NCI-H345 treated with DMSO at 0.1 percent for 48 hours (cell line): Measurements from ENCODE around the gene CCDC112.
"Not testable (repeated sequence)": the region's sequence is repeated elsewhere in the genome, so short reads cannot be mapped to it uniquely, and the experiment has no call there.

ENCODE experiments used
- DNase-seq: peaks from one replicate; lab custom pipeline; 2025; ENCODE audit not compliant: unreplicated experiment; lab: John Stamatoyannopoulos, UW

The CCDC112 gene, protein sequence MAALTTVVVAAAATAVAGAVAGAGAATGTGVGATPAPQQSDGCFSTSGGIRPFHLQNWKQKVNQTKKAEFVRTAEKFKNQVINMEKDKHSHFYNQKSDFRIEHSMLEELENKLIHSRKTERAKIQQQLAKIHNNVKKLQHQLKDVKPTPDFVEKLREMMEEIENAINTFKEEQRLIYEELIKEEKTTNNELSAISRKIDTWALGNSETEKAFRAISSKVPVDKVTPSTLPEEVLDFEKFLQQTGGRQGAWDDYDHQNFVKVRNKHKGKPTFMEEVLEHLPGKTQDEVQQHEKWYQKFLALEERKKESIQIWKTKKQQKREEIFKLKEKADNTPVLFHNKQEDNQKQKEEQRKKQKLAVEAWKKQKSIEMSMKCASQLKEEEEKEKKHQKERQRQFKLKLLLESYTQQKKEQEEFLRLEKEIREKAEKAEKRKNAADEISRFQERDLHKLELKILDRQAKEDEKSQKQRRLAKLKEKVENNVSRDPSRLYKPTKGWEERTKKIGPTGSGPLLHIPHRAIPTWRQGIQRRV

DNA sequence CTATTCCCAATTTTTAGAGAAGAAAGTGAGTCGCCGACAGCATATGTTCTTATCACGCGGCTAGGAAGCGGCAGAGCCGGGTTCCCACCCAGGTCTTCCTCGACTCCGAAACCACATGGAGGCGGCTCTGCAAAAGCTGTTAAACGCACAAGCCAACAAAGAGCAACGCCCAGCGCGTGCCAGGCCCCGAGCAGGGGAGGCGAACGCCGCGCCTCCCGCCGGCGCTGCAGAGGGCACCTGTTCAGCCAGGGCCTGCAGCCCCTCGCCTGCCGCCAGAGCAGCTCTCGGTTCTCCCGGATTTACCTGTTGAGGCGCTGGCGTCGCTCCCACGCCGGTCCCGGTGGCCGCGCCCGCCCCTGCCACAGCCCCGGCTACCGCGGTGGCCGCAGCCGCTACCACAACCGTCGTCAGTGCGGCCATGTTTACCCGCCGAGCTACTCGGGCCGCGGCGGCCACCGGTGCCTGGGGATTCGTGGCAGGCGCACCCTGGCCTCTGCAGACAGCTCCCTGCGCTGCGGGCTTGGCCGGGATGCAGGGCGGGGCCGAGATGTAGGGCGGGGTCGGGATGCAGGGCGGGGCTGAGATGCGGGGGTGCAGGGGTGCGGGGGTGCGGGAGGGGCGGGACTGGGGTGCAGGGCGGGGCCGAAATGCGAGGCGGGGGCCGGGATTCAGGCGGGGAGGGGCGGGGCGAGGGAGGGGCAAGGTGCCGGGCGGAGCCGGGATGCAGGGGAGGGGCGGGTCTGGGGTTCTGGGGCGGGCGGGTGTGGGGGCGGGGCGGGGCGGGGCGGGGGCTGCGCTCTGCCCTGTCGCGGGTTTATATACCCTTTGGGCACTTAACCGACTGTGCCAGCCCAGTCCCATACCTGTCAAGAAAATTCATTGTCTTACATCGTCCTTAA is at the start of gene CCDC112:
TSS of gene CCDC112 (minus strand) at position 531 of the 899 bp plus-strand sequence. CDS start at position 420, 111 bp downstream.
- DNase-seq = peak; percentile 33

DNA sequence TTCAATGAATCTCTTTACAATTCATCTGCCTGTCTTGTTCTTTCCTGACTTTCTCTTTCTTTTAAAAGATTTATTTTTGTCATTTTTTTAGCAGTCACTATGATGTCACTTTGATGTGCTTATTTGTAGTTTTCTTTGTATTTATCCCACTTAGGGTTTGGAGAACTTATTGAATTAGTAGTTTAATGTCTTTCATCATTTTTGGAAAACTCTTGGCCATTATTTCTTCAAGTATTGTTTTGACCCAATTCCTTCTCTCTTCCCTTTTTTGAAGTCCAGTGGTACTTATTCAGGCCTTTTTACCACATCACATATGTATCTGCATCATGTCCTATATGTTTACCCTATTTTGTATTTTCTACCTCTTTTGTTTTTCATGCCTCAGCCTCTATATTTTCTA is 48.9 kb upstream of the CCDC112 start:
- no peak for DNase-seq

DNA sequence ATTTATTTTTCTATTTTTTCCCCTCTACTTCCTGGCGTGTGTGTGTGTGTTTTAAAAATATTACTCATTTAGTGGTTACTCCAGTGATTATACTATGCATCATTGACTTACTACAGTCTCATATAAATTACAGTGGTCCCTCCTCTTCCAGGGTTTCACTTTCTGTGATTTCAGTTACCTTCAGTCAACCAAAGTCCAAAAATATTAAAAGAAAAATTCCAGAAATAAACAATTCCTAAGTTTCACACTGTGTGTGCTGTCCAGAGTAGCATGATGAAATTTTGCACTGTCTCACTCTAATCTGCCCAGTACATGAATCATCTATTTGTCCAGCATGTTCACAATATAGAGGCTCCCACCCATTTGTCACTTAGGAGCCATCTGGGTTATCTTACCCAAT is 47.4 kb upstream of the CCDC112 start:
- no peak for DNase-seq

DNA sequence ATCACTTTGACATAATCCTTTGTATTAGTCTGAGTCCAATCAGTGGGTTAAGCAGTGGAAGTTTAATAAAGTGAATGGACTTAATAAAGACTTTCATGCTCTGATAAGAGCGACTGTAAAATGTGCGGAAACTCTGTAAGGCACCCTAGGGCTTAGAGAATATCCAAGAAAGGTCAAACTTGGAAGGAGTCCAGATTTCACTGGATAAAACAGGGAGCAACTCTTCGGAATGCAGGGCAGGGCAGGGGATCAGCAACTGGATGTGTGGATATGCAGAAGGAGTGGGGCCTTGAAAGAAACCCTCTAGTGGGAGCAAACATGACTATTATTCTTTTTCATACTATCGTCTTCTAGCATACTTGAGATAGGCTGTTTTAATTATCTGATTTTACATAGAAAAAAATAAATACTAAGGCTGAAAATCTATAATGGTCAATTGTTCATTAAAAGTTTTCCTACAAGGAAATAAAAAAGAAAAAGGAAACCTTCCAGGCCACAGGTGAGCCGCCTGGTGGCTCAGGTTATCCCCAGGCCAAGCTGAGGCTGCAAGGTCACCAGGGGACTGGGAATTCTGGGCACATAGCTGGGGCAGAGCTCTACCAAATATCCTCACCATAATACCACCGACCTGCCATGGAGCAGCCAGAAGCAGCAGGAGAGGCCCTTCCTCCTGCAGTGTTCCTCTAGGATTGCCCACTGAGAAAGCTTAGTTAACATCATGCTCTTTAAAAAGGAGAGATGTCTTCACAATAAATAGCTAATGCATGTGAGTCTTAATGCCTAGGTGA is 46.3 kb upstream of the CCDC112 start:
- no peak for DNase-seq

DNA sequence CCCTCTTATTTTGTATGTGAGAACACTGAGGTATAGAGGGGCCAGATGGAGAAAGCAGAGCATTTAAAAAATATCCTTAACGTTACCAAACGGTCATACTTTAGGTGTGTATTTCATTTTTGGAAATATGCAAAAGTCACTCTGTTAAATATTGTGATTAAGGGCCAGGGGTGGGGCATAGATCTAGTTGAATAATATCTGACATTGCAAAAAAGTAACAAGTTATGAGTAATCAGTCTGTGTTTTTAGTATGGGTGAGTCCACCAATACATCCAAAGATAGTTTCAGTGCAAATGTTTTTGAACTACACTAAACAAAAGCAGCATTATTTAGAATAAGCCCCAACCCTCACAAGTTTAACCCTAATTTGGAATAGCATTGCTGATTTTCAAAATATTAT is 45.3 kb upstream of the CCDC112 start:
- DNase-seq = no peak

DNA sequence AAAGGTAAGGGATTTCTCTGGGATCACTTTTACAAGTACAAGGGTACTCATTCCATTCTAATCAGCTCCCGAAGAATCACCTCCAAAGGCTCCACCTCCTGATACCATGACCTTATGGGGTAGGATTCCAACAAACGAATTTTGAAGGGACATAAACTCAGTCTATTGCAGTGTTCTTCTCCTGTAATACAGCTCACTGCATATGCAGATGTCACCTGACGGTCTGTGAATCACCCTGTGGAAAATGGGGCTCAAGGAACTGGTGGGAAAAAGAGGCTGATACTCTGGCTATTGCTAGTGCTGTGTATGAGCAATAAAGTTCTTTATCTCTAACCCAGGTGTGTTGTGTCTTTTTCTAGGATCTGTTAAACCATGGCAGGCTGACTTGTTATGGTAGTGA is 42.4 kb upstream of the CCDC112 start:
- no peak for DNase-seq

DNA sequence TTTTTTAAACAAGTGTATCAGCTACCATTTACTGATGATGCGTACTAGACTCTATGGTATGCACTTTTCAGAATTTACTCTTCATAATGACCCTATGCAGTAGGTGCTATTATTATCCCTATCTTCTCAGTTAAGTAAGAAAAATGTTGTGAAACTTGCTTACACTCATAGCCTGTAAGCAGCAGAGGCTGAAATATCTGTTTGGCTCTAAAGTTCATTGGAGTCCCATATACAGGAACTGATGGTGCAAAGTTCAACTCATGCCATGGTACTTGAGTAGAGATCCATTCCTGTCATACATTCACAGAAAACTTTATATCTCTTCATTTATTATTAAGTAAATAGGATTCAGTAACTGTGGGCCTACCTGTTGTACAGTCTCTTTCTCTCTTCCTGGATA is 41.4 kb upstream of the CCDC112 start:
- DNase-seq = no peak

DNA sequence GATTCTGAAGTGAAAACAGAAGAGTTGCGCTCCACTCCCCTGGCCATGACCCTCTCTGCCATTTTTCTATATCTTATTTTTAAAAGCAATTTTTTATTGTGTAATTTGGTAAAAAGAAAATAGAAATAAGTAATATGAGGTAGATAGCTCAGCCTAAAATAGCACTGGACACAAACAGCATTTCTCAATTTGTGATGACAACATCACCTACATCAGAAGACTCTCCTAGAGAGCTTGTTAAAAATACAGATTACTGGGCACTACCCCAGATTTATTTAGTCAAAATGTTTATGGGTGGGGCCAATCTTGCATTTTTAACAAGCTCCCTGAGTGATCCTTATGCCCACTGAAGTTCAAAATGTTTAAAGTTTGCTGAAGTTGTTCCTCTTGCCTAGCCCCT is 40.5 kb upstream of the CCDC112 start:
- DNase-seq = no peak

DNA sequence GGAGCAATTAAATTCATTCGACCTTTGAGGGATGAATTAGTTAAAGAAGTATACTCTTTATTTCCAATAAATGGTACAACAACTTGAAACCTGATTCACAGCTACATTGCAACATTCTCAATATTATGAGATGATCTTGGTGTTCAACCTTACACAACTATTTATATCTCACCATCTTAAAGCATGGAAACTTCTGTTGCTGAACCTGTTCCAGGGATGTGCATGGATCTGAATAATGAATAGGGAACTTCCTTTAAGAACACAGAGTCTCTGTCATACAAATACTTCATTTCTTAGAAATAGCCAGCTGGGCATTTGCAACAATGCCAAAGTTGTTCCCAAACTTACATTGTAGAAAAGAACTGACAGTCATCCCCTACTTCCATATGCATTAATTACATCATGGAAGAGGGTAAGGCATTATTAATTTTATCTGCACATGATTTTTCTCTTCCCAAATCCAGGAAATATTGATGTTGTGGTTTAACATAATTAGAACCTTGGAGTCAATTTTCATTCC is 39.8 kb upstream of the CCDC112 start:
- no peak for DNase-seq

DNA sequence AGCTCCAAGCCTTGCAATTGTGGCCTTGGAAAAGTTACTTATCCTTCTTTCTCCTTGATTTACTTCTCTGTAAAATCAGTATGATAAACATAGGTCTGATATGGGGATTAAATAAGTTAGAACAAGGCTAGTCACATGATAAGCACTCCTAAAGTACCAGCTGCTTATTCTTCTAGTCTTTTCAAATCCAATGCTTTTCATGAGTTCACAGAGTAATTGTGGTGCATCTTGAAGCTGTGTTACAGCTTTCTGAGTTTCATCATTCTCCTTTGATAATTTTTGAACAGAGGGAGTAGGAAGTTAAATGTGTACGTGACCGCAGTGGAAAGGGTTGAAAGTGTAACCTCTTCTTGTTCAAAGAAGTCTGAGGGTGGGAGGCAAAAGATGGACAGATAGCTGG is 38.8 kb upstream of the CCDC112 start:
- DNase-seq = no peak

DNA sequence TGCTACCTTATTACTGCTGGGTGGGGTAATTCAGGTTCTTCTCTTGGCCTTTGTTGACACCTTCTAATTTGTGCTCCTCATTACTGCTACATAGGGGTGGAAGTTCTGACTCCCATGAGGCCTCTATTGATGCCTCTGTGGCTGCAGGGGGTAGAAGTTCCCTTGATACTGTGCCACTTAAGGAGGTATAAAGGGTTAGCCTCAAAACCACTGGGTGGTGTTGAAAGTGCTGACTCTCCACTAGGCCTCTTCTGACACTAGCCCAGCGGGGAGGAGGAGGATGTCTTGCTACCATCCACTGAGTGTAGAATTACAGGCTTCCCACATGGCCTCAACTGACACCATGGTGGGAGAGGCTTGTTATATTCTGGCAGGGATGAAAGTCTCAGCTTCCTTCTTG is 36.7 kb upstream of the CCDC112 start:
- DNase-seq = no peak

DNA sequence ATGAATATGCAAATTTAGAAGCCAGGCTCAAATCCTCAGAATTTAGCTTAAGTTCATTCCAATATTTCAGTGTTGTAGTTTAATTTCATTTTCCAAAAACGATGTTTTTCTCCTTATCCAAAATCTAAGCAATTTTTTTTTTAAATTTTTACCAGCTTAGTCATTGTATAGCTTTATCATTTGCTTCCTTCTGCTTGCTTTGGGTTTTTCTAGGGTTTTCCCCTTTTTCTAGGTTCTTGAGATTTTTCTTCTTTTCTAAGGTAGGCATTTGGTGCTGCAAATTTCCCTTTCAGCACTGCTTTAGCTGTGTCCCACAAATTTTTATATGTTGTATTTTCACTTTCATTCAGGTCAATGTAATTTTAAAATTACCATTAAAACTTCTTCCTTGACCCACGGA is 34.4 kb upstream of the CCDC112 start:
- no peak for DNase-seq

DNA sequence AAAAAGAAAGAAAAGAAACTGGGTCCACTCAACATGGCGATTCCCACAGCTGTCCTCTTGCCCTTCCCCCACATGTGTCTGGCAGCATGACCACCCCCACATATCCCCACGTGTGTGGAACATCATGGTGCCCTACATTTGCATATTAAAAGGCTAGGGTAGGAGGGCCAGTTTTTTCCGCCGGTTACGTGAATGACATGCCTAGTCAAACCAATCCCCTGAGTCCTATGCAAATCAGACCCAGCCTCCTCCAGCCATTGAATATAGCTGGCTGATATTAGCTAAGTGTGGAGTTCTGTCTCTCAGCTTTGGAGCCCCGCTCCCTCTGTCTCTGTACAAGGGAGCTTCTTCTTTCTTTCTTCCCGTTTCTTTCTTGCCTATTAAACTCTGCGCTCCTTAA is 33.0 kb upstream of the CCDC112 start:
- no peak for DNase-seq

DNA sequence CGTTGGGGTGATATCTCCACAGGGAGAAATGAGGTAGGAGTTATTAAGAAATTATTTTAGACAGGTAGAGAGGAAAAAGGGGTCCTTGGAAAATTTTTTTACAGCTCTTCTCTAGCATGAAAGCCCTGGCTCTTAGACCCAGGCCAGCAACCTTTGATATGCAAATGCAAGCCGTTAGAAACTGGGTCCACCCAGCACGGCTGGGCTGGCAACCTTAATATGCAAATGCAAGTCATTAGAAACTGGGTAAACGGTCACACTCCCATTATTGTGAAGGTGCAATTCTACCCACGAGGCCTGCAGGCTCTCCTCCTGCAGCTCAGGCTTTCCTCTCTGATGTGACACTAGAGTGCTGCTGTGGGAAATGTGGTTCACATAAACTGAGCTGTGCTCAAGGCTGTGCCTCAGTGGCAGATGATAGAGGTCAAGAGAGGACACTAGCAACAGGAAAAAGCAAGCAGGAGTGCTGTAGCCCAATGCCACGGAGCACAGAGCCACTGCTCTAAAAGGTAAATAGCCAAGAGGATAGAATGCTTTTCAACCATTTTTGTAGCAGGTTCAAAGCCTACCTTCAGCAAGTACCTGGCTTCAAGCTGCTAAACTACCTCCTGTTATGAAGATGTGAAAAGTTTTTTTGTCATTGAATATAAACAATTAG is 32.3 kb upstream of the CCDC112 start:
- not testable (repeated sequence) for DNase-seq

DNA sequence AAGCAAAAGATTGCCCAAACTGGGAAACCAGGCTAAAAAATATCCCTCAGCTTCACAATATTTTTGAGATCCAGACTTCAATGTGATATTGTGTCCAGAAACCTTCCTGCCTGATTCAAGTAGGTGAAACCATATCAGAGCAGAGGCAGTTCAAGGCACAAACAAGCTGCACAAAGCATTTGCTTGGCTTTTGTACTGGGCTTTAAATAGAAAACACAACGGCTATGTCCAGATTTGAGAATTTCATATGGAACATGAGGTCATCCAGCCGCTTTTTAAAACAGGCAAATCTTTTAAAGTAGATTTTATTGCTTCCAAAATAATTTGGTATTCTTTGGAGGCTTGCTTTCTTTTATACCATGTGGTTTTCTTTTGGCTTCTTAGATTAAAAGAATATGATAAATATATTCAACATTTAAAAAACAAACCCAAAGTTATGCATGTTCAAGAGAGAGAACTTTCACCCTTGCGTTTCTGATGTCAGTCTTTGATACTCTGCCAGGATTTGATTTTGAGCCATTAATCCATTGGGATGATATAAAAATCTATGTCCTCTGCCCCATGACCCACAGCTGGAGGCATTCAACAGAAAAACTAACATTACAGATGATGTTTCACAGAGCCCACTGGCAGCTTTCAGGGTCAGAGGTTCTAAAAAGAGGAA is 29.0 kb upstream of the CCDC112 start:
- no peak for DNase-seq

DNA sequence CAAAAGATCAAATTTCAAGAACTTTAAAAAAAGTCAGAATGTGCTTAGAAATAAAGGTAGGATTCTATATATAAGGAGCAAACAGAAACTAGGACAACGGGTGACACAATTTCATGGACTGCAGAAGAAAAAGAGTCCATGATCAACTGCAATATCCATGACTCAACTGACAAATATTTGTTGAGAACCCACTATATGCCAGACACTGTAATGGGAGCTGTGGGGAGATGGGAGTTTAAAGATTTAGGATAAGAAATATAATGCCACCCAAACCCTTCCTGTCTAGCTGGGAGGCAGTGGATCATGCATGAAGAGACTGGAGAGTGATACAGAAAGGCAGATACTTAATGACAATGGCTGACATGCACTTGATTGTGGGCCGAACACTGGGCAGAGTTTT is 27.6 kb upstream of the CCDC112 start:
- no peak for DNase-seq

DNA sequence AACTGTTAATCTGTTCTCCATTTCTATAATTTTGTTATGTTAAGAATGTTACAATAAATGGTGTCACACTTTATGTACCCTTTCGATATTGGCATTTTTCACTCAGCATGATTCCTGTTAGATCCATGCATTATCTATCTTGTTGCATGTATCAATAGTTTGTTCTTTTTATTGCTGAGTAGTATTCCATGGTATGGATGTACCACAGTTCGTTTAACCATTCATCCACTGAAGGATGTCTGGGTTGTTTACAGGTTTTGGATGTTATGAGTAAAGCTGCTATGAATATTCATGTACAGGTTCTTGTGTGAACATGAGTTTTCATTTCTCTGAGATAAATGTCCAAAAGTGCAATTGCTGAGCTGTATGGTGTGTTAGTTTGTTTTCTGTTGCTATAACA is 26.3 kb upstream of the CCDC112 start:
- no peak for DNase-seq

DNA sequence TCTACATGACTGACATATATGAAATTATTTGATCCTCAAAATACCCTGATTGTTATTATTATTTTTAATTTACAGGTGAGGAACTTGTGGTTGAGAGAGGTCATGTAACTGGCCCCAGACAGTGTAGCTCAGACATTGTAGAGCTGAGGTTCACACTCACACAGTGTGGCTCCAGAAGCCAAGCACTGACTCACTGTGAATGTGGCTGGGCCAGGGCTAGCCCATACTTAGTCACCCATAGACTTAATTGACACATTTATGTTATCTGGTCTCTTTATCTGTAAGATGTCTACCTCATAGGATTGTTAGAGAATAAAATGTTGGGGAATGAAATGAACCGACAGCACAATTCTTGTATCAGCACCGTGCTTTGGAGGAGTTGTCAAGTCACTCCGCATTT is 24.9 kb upstream of the CCDC112 start:
- no peak for DNase-seq

DNA sequence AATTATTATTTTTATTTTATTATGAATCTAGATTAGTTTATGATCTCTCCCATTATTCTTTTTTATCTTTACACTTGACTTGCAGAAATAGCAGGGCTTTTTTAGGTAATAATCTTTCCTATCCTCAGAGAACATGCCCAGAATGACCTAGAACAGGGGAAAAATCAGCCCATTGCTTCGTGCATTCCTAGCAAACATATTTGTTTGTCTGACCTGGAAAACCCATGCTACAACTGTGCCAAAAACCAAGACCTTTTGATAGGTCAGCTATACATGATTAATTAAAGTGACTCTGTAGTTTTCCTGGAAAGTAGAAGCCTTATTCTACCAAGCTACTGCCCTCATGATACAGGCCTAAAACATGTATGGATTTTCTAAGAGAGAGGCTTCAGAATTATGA is 24.1 kb upstream of the CCDC112 start:
- no peak for DNase-seq

DNA sequence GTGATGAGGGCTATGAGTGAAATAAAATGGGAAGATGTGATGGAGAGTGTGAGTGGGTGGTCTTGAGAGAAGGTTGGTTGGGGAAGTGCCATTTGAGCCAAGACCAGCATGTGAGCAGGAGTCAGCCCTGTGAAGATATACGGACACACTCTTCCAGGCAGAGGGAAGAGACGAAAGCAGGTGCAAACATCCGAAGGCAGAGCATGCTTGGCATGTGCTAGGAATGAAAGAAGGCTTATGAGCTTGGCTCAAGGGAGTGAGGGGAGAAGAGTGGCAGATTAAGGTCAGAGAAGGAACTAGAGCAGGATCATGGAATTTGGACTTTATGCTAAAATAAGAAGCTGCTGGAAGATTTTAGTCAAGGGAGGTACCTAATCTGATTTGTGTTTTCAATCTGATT is 23.6 kb upstream of the CCDC112 start:
- DNase-seq = no peak
